ENCODE results near the gene F12. TPM values are rescaled to one million over a fixed set of nuclear protein-coding genes. Genes with fewer than 3 reads are reported as not detected.

Gene F12
- total RNA-seq = 2.7 and 2.8 TPM in 2 replicates

DNA sequence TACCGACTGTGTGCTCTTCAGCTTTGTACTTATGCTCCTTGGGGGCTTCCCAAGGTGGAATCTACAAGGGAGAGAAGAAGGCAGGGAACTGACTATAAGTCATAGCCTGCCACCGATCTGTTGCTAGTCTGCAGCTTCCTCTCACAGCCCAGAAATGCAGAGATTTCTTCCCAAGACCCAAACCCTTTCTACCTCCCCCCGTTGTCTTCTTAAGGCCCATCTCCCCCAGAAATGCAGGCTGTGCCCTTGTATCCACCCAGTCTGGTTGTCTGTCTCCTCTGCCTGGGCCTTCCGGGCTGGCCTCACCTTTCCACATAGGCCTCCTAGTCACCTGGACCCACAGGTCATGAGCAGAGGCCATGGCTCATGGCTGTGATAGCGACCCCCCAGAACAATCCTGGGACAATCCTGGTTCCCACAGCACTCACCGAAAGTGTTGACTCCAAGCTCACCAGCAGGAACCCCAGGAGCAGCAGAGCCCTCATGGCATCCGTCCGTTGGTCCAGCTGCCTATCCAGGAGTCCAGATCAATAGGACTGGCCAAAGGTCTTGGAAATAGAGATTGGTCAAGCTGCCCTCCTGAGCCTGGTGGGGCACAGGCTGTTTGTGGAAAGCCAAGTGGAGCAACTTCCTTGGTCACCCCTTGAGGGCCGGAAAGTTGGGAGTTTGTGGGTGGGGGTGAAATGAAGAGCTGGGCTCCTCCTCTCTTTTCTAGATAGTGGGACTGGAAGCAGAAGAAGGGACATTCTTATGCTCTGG, at the start of gene F12:
F12 (minus strand) TSS at position 522 of the 759 bp plus-strand sequence; CDS start at position 485, 37 bp downstream.
- H3K4me3 Mint-ChIP-seq = no peak within 1 kb of the TSS

DNA sequence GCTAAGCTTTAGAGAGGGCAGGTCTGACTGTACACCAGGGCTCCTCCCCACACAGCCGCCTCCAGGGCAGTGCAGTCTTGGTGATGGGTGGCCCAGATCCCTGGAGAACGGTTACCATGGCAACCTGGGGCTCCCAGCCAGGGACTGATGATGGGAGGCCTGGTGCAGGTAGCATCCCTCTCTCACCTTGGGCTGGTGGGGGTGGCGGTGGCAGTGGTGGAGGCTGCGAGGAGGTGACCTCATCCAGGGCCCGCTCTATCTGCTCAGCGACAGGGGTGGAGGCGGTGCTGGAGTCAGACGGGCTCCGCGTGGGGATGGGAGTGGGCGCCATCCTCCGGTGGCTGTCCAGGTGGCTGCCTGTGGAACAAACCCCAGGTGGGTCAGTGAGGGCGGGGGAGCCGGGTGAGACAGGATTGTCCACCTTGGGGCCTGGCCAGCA, 49.6 kb upstream of the F12 start:
- no peaks in the 10 kb centered on the region for H3K9me3 Mint-ChIP-seq
- H3K4me1 Mint-ChIP-seq = peaks cover 20% of the 10 kb centered on the region
- no peak for DNase-seq
- H3K36me3 Mint-ChIP-seq (ENCODE audit: low read depth) = peaks cover 2% of the 10 kb centered on the region
- H3K27ac Mint-ChIP-seq = no peak overlapping the region
- intact Hi-C loops (cut with micrococcal nuclease) = loop anchor here (10.0 kb wide), 1 partner anchor 344 kb away; no protein-coding TSS in a partner anchor
- H3K4me3 Mint-ChIP-seq = no peak overlapping the region
- H3K27me3 Mint-ChIP-seq = peaks cover under 1% of the 10 kb centered on the region

More for the DNA sequence above, at the start of gene F12:
- Mint-ChIP-seq H3K36me3 (ENCODE audit: low read depth) (no peaks in the 10 kb centered on the region), H3K27me3 (peaks cover 8% of the 10 kb centered on the region), H3K27ac (no peak within 1 kb of the TSS), H3K4me1 (peaks cover 20% of the 10 kb centered on the region), H3K9me3 (no peaks in the 10 kb centered on the region)
- DNase-seq = no peak
- intact Hi-C loops (cut with micrococcal nuclease) = loop anchor here (10.0 kb wide), 1 partner anchor 186 kb away; the partner anchor contains the start of gene TMED9

DNA sequence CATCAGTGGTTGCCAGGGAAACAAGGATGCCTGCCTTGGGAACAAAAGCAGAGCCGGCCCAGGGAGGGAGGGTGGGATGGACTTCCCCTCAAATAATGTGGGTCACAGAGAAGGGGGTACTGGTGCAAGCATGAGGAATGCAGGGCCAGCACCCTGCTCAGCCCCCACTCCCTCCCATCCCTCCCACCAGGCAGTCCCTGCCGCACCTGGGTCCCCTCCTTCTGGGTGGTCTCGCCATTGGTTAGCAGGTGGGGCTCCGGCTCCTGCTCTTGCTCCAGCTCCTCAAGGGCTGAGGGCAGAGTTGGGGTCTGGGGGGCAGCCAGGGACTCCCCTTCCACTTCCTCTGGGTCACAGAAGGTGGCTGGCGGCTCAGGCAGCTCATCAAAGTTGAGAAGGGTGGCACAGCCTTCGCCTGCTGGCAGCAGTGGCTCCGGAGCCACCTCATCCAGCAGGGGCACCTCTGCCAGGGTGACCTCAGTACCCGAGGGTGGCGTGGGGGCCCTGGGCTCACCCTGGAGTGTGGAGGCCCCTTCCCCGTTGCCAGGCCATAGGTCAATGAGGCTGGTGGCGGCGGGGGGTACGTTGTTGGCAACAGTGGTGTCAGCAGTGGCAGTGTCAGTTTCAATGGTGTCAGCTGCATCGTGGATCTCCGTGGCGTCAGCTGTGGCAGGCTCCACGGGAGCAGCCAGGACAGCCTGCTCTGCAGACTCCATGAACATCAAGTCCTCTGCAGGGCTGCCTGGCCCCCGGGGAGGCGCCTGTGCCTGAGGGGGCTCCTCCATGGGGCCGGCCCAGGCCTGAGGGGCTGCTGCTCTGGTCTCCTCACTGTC, 48.7 kb upstream of the F12 start:
- H3K36me3 Mint-ChIP-seq (ENCODE audit: low read depth) = peaks cover 2% of the 10 kb centered on the region
- no peak for DNase-seq
- H3K4me3 Mint-ChIP-seq = no peak overlapping the region
- intact Hi-C loops (cut with micrococcal nuclease) = loop anchor here (2.0 to 10.0 kb wide), 2 partner anchors 15 to 343 kb away; partner anchors contain the start of gene DBN1
- no peak overlapping the region for H3K27ac Mint-ChIP-seq
- H3K9me3 Mint-ChIP-seq = no peaks in the 10 kb centered on the region
- peaks cover 8% of the 10 kb centered on the region for H3K27me3 Mint-ChIP-seq
- H3K4me1 Mint-ChIP-seq = peaks cover 23% of the 10 kb centered on the region

DNA sequence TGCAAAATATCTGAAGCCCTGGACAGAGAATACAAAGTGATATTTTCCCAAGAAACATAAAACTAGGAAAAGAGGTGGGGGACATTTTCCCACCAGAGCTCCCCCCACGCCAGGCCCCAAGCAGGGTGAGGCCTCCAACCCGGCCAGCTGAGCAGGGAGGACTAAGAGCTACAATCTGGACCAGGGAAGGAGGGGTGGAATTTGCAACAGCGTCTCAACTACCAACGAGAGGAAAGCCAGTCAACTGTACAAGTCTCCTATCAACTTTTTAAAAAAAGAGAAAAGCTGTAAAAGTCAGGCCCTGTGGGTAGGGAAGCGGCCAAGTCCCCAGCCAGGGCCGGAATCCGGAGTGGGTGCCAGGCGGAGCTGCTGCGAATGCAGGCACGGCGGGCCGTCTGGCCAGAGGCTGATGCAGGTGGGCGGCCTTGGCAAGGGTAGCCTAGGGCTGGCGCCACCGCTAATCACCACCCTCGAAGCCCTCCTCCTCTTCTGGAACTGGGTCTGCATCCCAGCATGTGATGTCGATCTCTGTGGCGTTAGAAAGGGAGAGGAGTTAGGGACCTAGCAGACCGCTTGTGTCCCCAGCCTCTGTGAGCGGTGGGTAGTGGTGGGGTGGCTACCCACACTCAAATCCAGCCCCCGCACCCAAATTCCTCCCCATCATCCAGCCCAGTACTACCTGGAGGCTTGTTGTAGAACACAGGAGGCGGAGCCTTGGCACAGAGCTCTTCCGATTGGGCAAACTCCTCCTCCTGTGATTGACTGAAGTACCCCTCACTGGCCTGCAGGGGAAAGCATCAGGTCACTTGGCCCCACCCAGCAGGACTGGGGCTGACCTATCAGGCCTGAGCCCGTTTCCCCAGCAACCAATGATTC, 47.9 kb upstream of the F12 start:
- peak overlapping the region; percentile 38 for H3K4me3 Mint-ChIP-seq
- H3K27ac Mint-ChIP-seq = no peak overlapping the region
- peaks cover 14% of the 10 kb centered on the region for H3K27me3 Mint-ChIP-seq
- H3K9me3 Mint-ChIP-seq = no peaks in the 10 kb centered on the region
- peak; percentile 89 for DNase-seq
- H3K36me3 Mint-ChIP-seq (ENCODE audit: low read depth) = peaks cover 2% of the 10 kb centered on the region
- H3K4me1 Mint-ChIP-seq = peaks cover 19% of the 10 kb centered on the region
- intact Hi-C loops (cut with micrococcal nuclease) = loop anchor here (1.0 to 10.0 kb wide), 4 partner anchors 16 to 342 kb away; partner anchors contain the start of gene DBN1

DNA sequence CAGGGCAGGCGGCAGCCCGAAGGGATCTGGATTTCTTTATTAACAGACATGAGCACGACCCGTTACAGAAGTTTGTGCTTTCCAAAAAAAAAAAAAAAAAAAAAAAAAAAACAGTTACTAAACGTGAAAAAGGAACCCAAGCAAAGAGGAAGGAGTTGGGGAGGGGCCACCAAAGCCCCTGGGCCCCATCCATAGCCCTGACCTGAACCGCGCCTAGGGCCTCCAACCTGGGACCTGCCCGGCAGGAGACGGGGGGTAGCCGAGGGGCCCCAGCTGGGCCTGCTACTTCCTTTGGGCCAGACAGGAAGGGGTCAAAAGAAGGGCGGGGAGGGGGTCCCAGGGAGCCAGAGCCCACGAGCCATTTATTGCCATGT, 47.2 kb upstream of the F12 start:
- peaks cover 13% of the 10 kb centered on the region for H3K4me1 Mint-ChIP-seq
- H3K27me3 Mint-ChIP-seq = peaks cover 18% of the 10 kb centered on the region
- peaks cover 2% of the 10 kb centered on the region for H3K36me3 Mint-ChIP-seq (ENCODE audit: low read depth)
- H3K9me3 Mint-ChIP-seq = no peaks in the 10 kb centered on the region
- DNase-seq = no peak
- H3K4me3 Mint-ChIP-seq = peak overlapping the region; percentile 85
- intact Hi-C loops (cut with micrococcal nuclease) = loop anchor here (1.0 to 10.0 kb wide), 4 partner anchors 16 to 342 kb away; partner anchors contain the start of gene DBN1
- peak overlapping the region; percentile 41 for H3K27ac Mint-ChIP-seq

DNA sequence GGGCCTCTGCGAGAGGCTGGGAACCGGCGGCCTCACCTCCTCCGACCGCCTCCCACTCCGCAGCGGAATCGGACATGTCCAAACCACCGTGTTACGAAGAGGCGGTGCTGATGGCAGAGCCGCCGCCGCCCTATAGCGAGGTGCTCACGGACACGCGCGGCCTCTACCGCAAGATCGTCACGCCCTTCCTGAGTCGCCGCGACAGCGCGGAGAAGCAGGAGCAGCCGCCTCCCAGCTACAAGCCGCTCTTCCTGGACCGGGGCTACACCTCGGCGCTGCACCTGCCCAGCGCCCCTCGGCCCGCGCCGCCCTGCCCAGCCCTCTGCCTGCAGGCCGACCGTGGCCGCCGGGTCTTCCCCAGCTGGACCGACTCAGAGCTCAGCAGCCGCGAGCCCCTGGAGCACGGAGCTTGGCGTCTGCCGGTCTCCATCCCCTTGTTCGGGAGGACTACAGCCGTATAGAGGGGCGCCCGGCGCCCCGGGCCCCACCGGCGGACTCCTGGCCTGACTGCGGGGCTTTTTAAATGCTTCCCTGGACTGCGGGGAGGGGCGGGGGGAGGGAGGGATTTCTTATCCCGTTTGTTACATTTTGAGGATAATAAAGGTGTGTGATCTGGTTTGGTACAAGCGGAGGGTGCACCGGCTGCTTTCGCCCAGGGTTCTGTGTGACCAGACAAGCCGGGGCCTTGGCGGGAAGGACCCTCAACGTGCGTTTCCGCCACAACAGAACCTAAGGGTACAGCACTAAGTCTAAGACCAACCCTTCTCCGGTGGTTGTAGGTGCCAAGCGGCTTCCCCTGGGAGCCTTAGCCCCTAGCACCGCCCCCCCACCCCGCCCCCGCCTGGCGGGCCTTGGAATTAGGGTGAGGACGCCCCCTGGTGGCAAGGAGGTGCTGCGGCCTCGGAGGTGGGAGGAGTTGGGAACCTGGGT, 46.6 kb upstream of the F12 start:
- intact Hi-C loops (cut with micrococcal nuclease) = loop anchor here (1.0 to 10.0 kb wide), 8 partner anchors 9 to 341 kb away; partner anchors contain the start of genes DBN1, GRK6 and PDLIM7
- Mint-ChIP-seq H3K36me3 (ENCODE audit: low read depth) (peaks cover 2% of the 10 kb centered on the region), H3K27me3 (peaks cover 18% of the 10 kb centered on the region), H3K9me3 (no peaks in the 10 kb centered on the region), H3K4me3 (peak overlapping the region; percentile 85), H3K4me1 (peaks cover 10% of the 10 kb centered on the region), H3K27ac (peak overlapping the region; percentile 83)
- DNase-seq = peak; percentile 96

DNA sequence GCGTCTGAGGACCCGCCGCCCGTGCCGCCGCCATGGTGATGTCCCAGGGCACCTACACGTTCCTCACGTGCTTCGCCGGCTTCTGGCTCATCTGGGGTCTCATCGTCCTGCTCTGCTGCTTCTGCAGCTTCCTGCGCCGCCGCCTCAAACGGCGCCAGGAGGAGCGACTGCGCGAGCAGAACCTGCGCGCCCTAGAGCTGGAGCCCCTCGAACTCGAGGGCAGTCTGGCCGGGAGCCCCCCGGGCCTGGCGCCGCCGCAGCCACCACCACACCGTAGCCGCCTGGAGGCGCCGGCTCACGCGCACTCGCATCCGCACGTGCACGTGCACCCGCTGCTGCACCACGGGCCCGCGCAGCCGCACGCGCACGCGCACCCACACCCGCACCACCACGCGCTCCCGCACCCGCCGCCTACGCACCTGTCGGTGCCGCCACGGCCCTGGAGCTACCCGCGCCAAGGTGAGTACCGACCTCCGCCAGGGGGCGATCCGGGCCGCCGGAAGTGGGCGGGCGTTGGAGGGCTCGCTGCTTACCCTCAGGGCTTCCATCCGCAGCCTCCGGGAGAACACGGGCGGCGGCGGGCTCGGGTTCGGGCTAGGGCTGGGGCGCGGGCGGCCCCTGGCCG, 45.8 kb upstream of the F12 start:
- Mint-ChIP-seq H3K27ac (no peak overlapping the region), H3K4me1 (peaks cover 10% of the 10 kb centered on the region), H3K27me3 (peaks cover 18% of the 10 kb centered on the region), H3K36me3 (ENCODE audit: low read depth) (peaks cover 2% of the 10 kb centered on the region), H3K4me3 (peak overlapping the region; percentile 85), H3K9me3 (no peaks in the 10 kb centered on the region)
- DNase-seq = peak; percentile 97
- intact Hi-C loops (cut with micrococcal nuclease) = loop anchor here (1.0 to 10.0 kb wide), 5 partner anchors 8 to 340 kb away; partner anchors contain the start of genes GRK6 and PDLIM7

DNA sequence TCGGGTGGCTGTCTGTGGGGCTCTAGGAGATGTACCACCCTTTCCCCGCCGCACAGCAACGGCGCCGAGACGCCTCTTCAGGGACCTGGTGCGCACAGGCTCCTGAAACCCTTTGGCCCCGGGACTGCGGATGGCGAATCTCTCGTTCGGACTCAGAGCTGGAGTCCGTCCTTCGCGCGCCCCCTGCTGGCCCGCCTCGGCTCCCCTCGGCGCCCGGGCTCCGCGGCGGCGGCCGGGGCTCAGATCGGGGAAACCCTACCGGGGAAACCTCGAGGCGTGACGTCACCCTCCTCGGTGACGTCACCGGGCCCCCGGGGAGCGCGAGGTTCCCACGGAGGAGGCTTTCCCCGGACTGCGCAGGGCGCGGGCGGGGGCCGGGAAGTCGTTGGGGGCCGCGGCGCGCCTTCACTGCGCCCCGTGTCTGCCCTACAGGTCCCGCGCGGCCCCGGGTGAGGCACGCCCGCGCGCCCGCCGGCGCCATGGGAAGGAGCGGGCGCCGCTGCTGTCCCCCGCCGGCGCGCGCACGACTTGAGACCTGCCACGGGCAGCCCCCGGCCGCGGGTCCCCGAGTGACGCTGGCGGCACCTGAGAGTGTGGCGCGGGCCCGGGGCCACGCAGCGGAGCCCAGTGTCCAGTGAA, 45.2 kb upstream of the F12 start:
- Mint-ChIP-seq H3K36me3 (ENCODE audit: low read depth) (peaks cover 2% of the 10 kb centered on the region), H3K4me3 (peak overlapping the region; percentile 85), H3K27ac (no peak overlapping the region), H3K9me3 (no peaks in the 10 kb centered on the region), H3K4me1 (peaks cover 10% of the 10 kb centered on the region), H3K27me3 (peaks cover 18% of the 10 kb centered on the region)
- DNase-seq = peak; percentile 98
- intact Hi-C loops (cut with micrococcal nuclease) = loop anchor here (1.0 to 10.0 kb wide), 5 partner anchors 7 to 340 kb away; partner anchors contain the start of genes GRK6 and PDLIM7

DNA sequence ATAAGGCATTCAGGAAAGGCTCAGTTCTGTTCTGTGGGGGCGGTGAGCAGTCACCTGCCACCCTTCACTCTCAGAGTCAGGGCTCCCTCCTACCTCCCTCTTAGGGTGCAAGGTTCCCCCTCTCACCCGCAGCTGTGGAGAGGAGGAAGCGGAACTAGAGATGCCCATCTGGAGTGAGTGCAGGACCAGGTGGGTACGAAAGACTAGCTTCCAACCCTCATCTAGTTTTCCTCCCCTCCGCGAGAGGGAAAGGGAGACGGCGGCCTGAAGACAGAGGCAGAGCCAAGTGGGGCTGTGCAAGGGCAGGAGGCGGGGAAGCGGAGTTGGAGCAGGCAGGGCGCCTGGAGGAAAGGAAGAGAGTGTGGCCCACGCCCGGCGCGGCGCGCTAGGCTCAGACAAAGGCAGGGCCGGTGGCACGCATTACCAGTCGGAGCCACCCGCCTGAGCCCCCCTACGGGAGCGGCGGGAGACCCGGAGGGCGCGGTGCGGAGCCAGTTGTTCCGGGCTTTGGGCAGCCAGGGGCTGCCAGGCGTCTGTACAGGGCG, 44.6 kb upstream of the F12 start:
- Mint-ChIP-seq H3K36me3 (ENCODE audit: low read depth) (peaks cover 2% of the 10 kb centered on the region), H3K4me3 (peak overlapping the region; percentile 83), H3K4me1 (peaks cover 10% of the 10 kb centered on the region), H3K27me3 (peaks cover 18% of the 10 kb centered on the region), H3K27ac (peak overlapping the region; percentile 75), H3K9me3 (no peaks in the 10 kb centered on the region)
- intact Hi-C loops (cut with micrococcal nuclease) = loop anchor here (2.0 to 10.0 kb wide), 3 partner anchors 43 to 339 kb away; partner anchors contain the start of gene PDLIM7
- no peak for DNase-seq

DNA sequence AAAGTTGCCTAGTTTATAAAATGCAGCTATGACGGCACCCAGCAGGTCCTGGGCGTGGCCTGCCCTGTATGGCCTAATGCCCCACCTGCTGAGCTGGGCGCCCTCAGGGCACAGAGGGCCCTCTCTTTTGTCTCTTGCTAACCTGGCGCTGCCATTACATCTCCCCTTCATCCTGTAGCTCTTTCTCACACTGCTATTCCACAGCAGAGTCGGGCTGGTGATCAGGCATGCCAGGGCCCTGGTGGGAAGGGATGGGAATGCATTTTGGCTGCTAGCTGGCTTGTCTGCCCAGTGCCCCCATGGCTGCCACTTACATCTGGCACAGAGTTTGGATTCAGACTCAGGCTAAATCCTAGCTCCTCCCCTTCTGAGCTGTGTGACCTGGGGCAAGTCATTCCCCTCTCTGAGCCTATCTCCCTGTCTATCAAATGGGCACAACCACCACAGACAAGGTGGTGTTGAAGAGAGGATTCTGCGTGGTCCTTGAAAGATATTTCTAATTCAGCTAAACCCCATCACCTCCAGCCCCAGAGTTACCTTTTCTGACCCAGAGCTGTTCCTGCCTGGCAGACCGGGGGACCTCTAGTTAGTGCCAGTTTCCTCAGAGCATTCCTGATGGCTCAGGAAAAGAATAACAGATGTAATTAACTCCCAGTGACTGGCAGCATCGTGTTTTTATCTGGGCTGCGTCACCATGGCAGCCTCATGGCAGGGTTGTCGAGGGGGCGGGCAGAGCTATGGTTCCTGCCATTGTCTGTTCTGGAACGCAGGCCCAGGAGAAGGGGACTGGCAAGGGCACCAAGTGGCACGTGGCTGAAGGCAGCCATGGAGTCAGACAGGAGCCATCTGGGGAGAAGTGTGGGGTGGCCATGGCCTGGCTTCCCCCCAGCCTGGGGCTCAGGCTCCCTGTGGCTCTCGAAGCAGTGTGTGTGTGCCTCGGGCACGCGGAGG, 43.6 kb upstream of the F12 start:
- intact Hi-C loops (cut with micrococcal nuclease) = loop anchor here (10.0 kb wide), 1 partner anchor 338 kb away; no protein-coding TSS in a partner anchor
- DNase-seq = no peak
- Mint-ChIP-seq H3K27me3 (peaks cover 25% of the 10 kb centered on the region), H3K4me3 (peak overlapping the region; percentile 12), H3K27ac (peak overlapping the region; percentile 4), H3K36me3 (ENCODE audit: low read depth) (peaks cover 2% of the 10 kb centered on the region), H3K4me1 (peaks cover 16% of the 10 kb centered on the region), H3K9me3 (no peaks in the 10 kb centered on the region)

Data from activated CD4-positive, alpha-beta T cell treated with anti-CD3 and anti-CD28 coated beads, Interleukin-2, amount 10 ng/mL, durations not matched to agents 24 days and 14 days (primary cell).